Osteoblast (primary cell): ENCODE measurements around the gene MRPL46. TPM values are rescaled to one million over a fixed set of nuclear protein-coding genes. Genes with fewer than 3 reads are reported as not detected.

Experiments used
- DNase-seq: peaks from one replicate; pipeline ENCODE4 v3.0.0; 2011; ENCODE audit warnings: low spot score, mixed read lengths; ENCODE audit not compliant: insufficient read length; ENCODE audit errors: missing footprints
- H2AFZ ChIP-seq: 2 replicates; pipeline ENCODE4 v1.6.0; 2011; ENCODE audit warnings: mild to moderate bottlenecking, low read length
- H3K27ac ChIP-seq: 2 replicates; pipeline ENCODE4 v1.5.1; 2011; ENCODE audit warnings: mild to moderate bottlenecking, low read depth, low read length, moderate library complexity
- H3K27me3 ChIP-seq: 2 replicates; pipeline ENCODE4 v1.6.0; 2012; ENCODE audit warnings: mild to moderate bottlenecking, control low read depth, inconsistent platforms, low read length, moderate library complexity; ENCODE audit not compliant: insufficient read depth
- H3K36me3 ChIP-seq: 2 replicates; pipeline ENCODE4 v1.5.1; 2011; ENCODE audit warnings: mild to moderate bottlenecking, low read length, control low read depth, moderate library complexity; ENCODE audit not compliant: insufficient read depth
- H3K4me1 ChIP-seq: 2 replicates; pipeline ENCODE4 v1.5.1; 2011; ENCODE audit warnings: mild to moderate bottlenecking, low read length, control low read depth, moderate library complexity; ENCODE audit not compliant: insufficient read depth
- H3K4me2 ChIP-seq: 2 replicates; pipeline ENCODE4 v1.6.0; 2011; ENCODE audit warnings: mild to moderate bottlenecking, low read length; ENCODE audit not compliant: insufficient read depth
- H3K4me3 ChIP-seq: fragments of 200-600 bp; sonication (generic); 3 replicates; pipeline ENCODE4 v1.5.1; 2012; ENCODE audit warnings: mild to moderate bottlenecking, low read length, inconsistent platforms; ENCODE audit not compliant: insufficient read depth
- H3K79me2 ChIP-seq: 2 replicates; pipeline ENCODE4 v1.6.0; 2012; ENCODE audit warnings: mild to moderate bottlenecking, low read length, control low read depth, inconsistent platforms; ENCODE audit not compliant: insufficient read depth
- H3K9me3 ChIP-seq: 2 replicates; pipeline ENCODE4 v1.5.1; 2011; ENCODE audit warnings: low read depth, low read length, control low read depth
- H4K20me1 ChIP-seq: 2 replicates; pipeline ENCODE4 v1.6.0; 2012; ENCODE audit warnings: mild to moderate bottlenecking, low read length, control low read depth; ENCODE audit not compliant: insufficient read depth
- total RNA-seq: library from RNA; depleted of rRNA; stranded (reverse); fragments of >200 nt; gene quantifications from 2 replicates; pipeline ENCODE4 v1.2.3, GENCODE V29; 2012
- TF ChIP-seq, protein P1 (sequence below): IDR thresholded peaks from 2 replicates; pipeline ENCODE4 v1.5.1; 2011; ENCODE audit warnings: mild to moderate bottlenecking, low read depth, low read length, moderate library complexity; ENCODE audit errors: extremely low read depth

MRPL46 gene
- total RNA-seq, 1 donor = 11.2 TPM

DNA sequence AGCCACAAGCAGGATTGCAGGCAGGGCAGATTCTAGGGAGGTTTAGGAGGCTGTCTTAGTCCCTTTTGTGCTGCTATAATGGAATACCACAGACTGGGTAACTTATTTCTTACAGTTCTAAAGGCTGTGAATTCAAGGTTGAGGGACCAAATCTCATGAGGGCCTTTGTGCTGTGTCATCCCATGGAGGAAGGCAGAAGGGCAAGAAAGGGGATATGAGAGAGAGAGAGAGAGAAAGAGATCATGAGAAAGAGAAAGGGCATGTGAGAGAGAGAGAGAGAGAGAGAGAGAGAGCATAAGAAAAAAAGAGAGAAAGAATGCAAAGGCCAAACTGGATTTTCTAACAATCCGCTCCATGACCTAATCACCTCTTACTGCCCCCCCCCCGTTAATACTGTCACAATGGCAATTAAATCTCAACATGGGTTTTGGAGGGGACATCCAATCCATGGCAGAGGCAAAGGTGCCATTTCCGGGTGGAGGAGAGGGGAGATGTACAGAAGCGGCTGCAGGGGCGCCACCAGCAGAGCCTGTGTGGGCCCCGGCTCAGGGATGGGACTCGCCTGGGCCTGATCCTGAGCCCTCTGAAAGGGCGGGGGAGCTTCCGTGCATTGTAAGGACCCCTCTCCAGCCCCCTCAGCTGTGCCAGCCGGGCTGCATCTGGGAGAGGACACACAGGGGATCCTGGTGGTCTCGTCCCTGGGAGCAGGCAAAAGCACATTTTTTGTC is 20.8 kb upstream of the MRPL46 start:
- TF ChIP-seq, protein P1, sequence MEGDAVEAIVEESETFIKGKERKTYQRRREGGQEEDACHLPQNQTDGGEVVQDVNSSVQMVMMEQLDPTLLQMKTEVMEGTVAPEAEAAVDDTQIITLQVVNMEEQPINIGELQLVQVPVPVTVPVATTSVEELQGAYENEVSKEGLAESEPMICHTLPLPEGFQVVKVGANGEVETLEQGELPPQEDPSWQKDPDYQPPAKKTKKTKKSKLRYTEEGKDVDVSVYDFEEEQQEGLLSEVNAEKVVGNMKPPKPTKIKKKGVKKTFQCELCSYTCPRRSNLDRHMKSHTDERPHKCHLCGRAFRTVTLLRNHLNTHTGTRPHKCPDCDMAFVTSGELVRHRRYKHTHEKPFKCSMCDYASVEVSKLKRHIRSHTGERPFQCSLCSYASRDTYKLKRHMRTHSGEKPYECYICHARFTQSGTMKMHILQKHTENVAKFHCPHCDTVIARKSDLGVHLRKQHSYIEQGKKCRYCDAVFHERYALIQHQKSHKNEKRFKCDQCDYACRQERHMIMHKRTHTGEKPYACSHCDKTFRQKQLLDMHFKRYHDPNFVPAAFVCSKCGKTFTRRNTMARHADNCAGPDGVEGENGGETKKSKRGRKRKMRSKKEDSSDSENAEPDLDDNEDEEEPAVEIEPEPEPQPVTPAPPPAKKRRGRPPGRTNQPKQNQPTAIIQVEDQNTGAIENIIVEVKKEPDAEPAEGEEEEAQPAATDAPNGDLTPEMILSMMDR = no peak
- DNase-seq = no peak
- Histone ChIP-seq H3K36me3 (no peaks in the 10 kb centered on the region), H4K20me1 (no peaks in the 10 kb centered on the region), H3K4me3 (no peak overlapping the region), H3K4me2 (no peak overlapping the region), H3K9me3 (no peaks in the 10 kb centered on the region), H3K4me1 (peaks cover 8% of the 10 kb centered on the region), H3K27ac (no peak overlapping the region), H2AFZ (no peak overlapping the region), H3K79me2 (no peaks in the 10 kb centered on the region), H3K27me3 (no peaks in the 10 kb centered on the region)

DNA sequence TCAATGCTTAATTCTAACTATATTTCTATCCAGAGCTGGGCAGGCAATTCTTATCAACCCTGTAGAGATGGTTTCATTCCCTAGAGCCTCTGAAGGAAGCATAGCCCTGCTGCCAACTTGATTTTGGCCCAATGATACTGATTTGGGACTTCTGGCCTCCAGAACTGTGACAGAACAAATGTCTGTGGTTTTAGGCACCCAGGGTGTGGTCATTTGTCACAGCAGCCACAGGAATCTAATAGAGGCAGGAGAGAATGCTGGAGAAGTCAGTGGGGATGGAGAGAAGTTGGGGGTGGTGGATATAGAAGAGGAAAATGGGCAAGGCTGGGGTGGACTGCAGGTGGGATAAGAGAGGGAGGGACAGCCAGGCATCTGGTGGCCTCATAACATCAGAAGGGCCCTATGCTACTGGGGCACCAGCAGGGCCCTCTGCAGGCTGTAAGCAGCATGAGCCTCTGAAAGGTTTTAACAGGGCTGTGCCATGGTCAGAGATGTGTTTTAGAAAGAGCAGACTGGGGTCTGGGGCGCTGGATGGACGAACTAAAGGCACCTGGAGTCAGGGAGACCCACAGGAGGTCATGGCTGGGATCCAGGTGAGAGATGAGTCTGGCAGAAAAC is 20.1 kb upstream of the MRPL46 start:
- no peaks in the 10 kb centered on the region for H3K79me2 ChIP-seq
- H3K27ac ChIP-seq = no peak overlapping the region
- no peak overlapping the region for H3K4me2 ChIP-seq
- no peaks in the 10 kb centered on the region for H4K20me1 ChIP-seq
- no peaks in the 10 kb centered on the region for H3K9me3 ChIP-seq
- no peaks in the 10 kb centered on the region for H3K36me3 ChIP-seq
- H3K4me3 ChIP-seq = no peak overlapping the region
- peaks cover 8% of the 10 kb centered on the region for H3K4me1 ChIP-seq
- DNase-seq = no peak
- no peaks in the 10 kb centered on the region for H3K27me3 ChIP-seq
- TF ChIP-seq, protein P1 = no peak
- H2AFZ ChIP-seq = no peak overlapping the region

DNA sequence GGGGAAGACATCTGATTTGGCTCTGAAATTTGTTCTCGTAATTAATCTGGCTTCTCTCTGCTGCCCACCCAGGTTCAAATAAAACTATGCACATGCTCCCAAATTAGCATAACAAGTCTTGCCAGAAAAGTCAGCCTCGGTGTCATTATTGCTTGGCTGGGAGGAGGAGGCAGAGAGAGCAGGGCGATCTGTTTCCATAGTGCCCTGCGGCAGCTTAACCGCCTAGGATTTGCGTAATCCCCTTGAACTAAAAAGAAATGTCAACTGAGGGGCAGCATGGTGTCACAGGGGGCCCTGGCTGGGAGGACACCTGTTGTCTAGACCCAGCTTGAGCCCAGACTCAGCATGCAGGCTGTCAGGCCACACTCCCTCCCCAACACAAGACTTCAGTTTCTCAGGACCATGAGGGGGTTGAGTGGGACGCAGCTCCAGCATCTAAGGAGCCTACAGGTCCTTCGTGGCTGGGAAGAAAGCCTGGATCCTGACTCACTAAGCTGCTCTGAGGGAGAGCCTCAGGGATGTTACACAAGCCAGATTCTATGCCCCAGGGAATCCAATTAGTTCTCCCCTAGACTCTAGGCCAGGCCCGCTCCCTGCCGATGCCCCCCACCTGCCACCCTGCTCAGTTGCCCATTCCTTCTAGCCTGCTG is 17.6 kb upstream of the MRPL46 start:
- Histone ChIP-seq H3K36me3 (no peaks in the 10 kb centered on the region), H3K4me1 (peaks cover 8% of the 10 kb centered on the region), H3K4me3 (peak overlapping the region; percentile 18), H2AFZ (no peak overlapping the region), H4K20me1 (no peaks in the 10 kb centered on the region), H3K27ac (no peak overlapping the region), H3K79me2 (no peaks in the 10 kb centered on the region), H3K27me3 (no peaks in the 10 kb centered on the region), H3K9me3 (no peaks in the 10 kb centered on the region), H3K4me2 (peak overlapping the region; percentile 32)
- TF ChIP-seq, protein P1 = no peak
- peak; percentile 89 for DNase-seq

DNA sequence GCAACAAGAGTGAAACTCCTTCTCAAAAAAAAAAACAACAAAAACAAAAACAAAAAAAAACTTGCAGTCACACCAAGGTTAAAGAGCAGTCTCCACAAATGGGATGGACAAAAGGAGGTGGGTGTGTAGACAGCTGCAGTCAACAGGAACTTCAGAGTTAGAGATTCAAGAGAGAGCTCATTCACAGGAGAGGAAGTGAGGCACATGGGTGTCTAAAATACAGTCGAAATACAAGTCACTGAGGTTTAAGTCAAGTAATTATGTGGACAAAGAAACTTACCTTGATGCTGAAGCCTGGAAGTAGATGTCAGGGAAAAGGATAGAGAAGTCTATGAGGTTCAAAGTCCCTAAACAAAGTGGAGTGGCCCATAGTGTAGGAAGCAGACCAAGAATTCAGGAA is 15.1 kb upstream of the MRPL46 start:
- Histone ChIP-seq H3K36me3 (peaks cover 12% of the 10 kb centered on the region), H3K9me3 (no peaks in the 10 kb centered on the region), H2AFZ (no peak overlapping the region), H3K27ac (no peak overlapping the region), H3K4me1 (peaks cover 4% of the 10 kb centered on the region), H3K27me3 (no peaks in the 10 kb centered on the region), H3K4me2 (no peak overlapping the region), H3K4me3 (no peak overlapping the region), H4K20me1 (no peaks in the 10 kb centered on the region), H3K79me2 (no peaks in the 10 kb centered on the region)
- TF ChIP-seq, protein P1 = no peak
- DNase-seq = no peak
